Adrenal gland (tissue), 5 donors: Measurements from ENCODE around the gene TPCN1.

Source experiments
- POLR2A ChIP-seq, 2 donors: fragments of 450-650 bp; IDR thresholded peaks; one replicate each; pipeline ENCODE4 v1.6.1; 2017; ENCODE audit warnings: antibody characterized with exemption in 2 of 2, mild to moderate bottlenecking in 2 of 2, moderate library complexity in 1 of 2
- TF ChIP-seq, protein P1 (sequence below), 6 experiments: fragments of 450-650 bp in 4 of 6; fragments of 200-600 bp in 2 of 6; sonication (generic) in 1 of 6; IDR thresholded peaks; 1 replicate in 5 of 6; 2 replicates in 1 of 6; pipeline versions ENCODE4 v1.5.1 to v1.8.0; 2016 to 2021; ENCODE audit warnings: antibody characterized with exemption in 6 of 6, mild to moderate bottlenecking in 2 of 6, moderate library complexity in 1 of 6
- donor health status: DM: no; HTN: no; CAD: no.

DNA sequence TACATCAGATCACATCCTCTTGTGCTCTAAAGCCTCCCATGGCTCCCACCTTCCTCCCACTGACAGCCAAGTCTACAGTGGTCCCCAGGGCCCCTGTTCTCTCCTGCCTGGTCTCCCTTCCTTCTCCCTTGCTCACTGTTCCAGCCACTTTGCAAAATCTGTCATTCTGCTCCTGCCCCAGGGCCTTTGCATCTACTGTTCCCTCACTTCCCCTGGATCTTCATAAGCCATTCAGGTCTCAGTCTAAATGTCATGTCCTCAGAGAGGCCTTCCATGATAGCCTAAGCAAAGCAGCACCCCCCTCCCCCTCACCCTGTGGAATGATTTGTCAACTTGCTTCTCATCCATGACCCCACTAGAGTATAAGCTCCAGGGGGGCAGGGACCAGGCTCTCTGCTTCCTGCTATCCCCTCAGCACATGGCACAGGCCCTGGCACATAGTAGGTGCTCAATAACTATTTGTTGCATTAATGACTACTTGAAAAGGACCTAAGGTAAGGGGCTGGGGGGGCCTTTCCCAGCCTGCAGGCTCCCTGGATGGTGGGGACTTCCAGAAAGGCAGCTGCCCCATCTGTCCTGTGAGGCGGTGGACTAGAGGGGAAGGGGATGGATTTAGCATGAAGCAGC is 108.6 kb downstream of the TPCN1 start:
- TF ChIP-seq, protein P1, sequence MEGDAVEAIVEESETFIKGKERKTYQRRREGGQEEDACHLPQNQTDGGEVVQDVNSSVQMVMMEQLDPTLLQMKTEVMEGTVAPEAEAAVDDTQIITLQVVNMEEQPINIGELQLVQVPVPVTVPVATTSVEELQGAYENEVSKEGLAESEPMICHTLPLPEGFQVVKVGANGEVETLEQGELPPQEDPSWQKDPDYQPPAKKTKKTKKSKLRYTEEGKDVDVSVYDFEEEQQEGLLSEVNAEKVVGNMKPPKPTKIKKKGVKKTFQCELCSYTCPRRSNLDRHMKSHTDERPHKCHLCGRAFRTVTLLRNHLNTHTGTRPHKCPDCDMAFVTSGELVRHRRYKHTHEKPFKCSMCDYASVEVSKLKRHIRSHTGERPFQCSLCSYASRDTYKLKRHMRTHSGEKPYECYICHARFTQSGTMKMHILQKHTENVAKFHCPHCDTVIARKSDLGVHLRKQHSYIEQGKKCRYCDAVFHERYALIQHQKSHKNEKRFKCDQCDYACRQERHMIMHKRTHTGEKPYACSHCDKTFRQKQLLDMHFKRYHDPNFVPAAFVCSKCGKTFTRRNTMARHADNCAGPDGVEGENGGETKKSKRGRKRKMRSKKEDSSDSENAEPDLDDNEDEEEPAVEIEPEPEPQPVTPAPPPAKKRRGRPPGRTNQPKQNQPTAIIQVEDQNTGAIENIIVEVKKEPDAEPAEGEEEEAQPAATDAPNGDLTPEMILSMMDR (IDR thresholded peaks at IDR 0.05) = no peak
- TF ChIP-seq POLR2A (IDR thresholded peaks at IDR 0.05) = no peak
